ENCODE results near the gene HPSE.
A peak's percentile ranks its signal among the peaks of the same experiment; 100 is the strongest.

HPSE gene

DNA sequence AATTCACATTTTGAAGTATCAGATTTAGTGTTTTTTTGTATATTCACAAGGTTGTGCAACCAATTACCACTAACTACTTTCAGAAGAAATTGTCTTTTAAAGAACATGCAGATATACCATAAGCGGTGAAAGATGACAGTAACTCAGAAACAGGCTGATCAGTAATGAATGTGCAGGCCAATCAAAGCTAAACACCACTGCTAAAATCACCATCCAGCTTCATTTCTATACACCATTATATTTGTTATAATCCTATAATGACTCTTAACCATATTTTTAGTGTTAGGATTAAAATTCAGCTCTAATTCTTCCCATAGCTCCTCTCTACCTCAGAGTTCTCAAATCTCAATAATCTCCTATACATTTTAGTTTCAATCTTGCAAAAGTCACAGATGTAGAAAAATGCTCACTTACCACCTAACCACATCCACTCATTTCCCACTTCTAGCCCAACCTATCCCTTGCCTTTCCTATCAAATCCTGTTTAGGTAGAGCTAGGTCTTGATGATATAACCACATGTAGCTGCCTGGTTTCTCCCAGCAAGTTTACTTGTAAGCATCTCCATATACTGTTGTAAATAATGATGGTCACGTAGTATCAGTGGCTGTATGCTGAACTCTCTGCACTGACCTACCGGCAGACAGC, 66.7 kb downstream of the HPSE start:
- Mint-ChIP-seq H3K36me3 (ENCODE audit: insufficient read depth) (peaks cover 4% of the 10 kb centered on the region), H3K4me1 (peaks cover 7% of the 10 kb centered on the region), H3K27me3 (no peaks in the 10 kb centered on the region), H3K9me3 (no peaks in the 10 kb centered on the region), H3K4me3 (no peak overlapping the region), H3K27ac (ENCODE audit: low read depth) (peak overlapping the region; percentile 0)
- DNase-seq (ENCODE audit: low spot score in 2 of 2) (no peak), ATAC-seq (replicated peaks; ENCODE audit: extremely low read depth, poor library complexity, severe bottlenecking) (no peak)

DNA sequence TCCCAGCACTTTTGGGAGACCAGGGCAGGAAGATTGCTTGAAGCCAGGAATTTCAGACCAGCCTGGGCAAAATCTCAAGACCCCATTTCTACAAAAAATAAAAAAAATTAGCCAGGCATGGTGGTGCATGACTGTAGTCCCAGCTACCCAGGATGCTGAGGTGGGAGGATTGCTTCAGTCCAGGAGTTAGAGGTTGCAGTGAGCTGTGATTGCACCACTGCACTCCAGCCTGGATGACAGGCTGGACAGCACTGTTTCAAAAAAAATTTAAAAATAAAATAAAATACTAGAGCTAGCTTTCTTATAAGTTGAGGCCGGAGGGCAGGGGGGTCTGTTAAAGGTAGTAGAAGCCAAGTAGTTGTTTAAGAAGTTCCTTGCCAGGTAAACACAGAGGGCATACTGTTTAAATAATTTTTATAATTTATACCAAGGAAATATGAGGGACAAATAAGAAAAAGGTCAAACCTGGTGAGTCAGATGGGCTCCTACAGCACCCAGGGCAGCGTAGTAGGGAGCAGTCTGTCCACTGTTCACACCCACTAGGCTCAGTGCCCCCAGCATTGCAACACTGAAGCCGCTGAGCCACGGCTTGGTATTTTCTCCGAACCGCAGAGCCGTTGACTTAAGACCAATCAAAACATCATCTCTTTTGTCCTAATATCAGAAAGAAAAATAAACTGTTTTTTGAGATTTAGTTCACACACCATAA, 67.4 kb downstream of the HPSE start:
- Mint-ChIP-seq H3K4me3 (no peak overlapping the region), H3K9me3 (no peaks in the 10 kb centered on the region), H3K27ac (ENCODE audit: low read depth) (no peak overlapping the region), H3K27me3 (no peaks in the 10 kb centered on the region), H3K36me3 (ENCODE audit: insufficient read depth) (peaks cover 4% of the 10 kb centered on the region), H3K4me1 (peaks cover 7% of the 10 kb centered on the region)
- no peak for DNase-seq (ENCODE audit: low spot score in 2 of 2)
- ATAC-seq (replicated peaks; ENCODE audit: extremely low read depth, poor library complexity, severe bottlenecking): peak; percentile 28

DNA sequence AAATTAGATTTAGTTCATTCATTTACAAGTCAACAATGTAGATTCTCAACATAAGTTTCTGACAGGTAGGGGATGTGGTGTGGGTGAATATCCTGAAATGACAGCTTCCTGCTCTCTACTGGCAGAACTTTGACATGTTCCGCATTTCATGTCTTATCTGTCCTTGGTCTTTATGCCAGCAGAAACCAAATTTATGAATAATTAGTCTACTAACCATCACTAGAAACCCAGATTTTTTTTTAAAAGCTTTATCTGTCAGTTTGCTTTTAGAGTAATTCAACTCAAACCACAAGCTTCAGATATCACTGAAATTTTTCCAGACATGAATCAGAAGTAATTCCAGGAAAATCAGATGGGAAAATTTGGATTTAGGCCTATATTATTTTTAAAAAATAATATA, 68.0 kb downstream of the HPSE start:
- Mint-ChIP-seq H3K27ac (ENCODE audit: low read depth) (no peak overlapping the region), H3K27me3 (no peaks in the 10 kb centered on the region), H3K36me3 (ENCODE audit: insufficient read depth) (peaks cover 4% of the 10 kb centered on the region)

DNA sequence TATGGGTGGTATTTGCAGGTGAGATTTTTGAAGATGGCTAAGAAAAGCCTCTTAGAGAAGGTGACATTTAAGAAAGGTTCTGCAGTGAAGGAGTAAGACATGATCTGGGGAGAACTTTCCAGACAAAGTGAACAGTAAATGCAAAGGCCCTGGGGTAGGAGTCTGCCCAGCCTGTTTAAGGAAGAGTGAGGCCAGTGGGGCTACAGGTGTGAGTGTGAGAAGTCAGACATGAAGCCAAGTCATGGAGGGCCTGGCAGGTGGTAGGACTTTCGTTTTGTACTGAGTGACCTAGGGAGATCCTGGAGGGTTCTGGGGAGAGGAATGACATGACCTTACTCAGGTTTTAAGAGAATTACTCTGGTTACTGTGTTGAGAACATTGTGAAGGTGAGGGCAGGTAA, 71.5 kb downstream of the HPSE start:
- Mint-ChIP-seq H3K9me3 (no peaks in the 10 kb centered on the region), H3K4me3 (no peak overlapping the region), H3K27ac (ENCODE audit: low read depth) (peak overlapping the region; percentile 27), H3K27me3 (no peaks in the 10 kb centered on the region), H3K4me1 (peaks cover 13% of the 10 kb centered on the region), H3K36me3 (ENCODE audit: insufficient read depth) (peaks cover 4% of the 10 kb centered on the region)
- DNase-seq (ENCODE audit: low spot score in 2 of 2) (no peak), ATAC-seq (replicated peaks; ENCODE audit: extremely low read depth, poor library complexity, severe bottlenecking) (no peak)

More for the DNA sequence above, 68.0 kb downstream of the HPSE start:
- peak; percentile 67 for ATAC-seq (replicated peaks; ENCODE audit: extremely low read depth, poor library complexity, severe bottlenecking)
- no peak for DNase-seq (ENCODE audit: low spot score in 2 of 2)
- Mint-ChIP-seq H3K9me3 (no peaks in the 10 kb centered on the region), H3K4me3 (no peak overlapping the region), H3K4me1 (peaks cover 7% of the 10 kb centered on the region)

DNA sequence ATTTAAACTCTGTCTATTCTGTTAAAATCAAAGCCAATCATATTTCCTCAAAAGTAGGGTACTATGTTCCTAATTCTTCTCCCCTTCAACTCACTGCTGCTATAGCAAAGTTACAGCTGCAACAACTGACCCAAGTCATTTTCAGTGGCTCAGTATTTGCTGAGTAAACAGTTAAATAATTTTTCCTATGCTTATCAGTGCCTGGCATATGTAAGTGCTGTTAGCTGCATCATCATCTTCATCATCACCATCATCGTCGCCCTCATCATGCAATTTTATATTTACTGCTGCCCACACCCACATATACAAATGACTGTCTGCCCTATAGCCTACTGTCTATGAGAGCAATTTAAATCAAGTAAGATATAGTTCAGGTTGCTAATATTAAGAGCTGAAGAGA, 72.0 kb downstream of the HPSE start:
- H3K9me3 Mint-ChIP-seq: no peaks in the 10 kb centered on the region
- H3K27ac Mint-ChIP-seq (ENCODE audit: low read depth): peak overlapping the region; percentile 27
- H3K27me3 Mint-ChIP-seq: no peaks in the 10 kb centered on the region
- no peak overlapping the region for H3K4me3 Mint-ChIP-seq
- DNase-seq (ENCODE audit: low spot score in 2 of 2) (no peak), ATAC-seq (replicated peaks; ENCODE audit: extremely low read depth, poor library complexity, severe bottlenecking) (no peak)
- H3K36me3 Mint-ChIP-seq (ENCODE audit: insufficient read depth): peaks cover 4% of the 10 kb centered on the region
- peaks cover 9% of the 10 kb centered on the region for H3K4me1 Mint-ChIP-seq

DNA sequence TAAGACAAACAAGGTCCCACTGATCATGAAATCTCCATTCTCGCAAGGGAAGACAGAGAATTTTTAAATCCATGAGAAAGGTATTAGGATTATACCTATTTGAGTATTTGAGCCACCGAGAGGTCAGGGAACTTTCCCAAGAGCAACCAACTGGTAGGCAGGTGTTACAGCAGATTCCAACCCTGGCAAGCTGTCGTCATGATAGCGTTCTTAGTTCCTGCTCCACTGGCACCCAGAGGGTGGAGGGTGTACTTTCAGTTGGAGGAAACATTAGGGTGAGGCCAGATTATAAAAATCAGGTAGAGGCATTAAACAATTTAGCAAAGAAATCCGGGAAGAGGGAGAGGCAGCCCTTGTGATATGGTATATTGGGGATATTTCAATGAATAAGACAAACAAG, 73.3 kb downstream of the HPSE start:
- H3K27me3 Mint-ChIP-seq: no peaks in the 10 kb centered on the region
- peaks cover 4% of the 10 kb centered on the region for H3K36me3 Mint-ChIP-seq (ENCODE audit: insufficient read depth)
- no peak overlapping the region for H3K27ac Mint-ChIP-seq (ENCODE audit: low read depth)
- no peaks in the 10 kb centered on the region for H3K9me3 Mint-ChIP-seq
- no peak overlapping the region for H3K4me3 Mint-ChIP-seq
- peaks cover 9% of the 10 kb centered on the region for H3K4me1 Mint-ChIP-seq
- DNase-seq (ENCODE audit: low spot score in 2 of 2) (no peak), ATAC-seq (replicated peaks; ENCODE audit: extremely low read depth, poor library complexity, severe bottlenecking) (no peak)

DNA sequence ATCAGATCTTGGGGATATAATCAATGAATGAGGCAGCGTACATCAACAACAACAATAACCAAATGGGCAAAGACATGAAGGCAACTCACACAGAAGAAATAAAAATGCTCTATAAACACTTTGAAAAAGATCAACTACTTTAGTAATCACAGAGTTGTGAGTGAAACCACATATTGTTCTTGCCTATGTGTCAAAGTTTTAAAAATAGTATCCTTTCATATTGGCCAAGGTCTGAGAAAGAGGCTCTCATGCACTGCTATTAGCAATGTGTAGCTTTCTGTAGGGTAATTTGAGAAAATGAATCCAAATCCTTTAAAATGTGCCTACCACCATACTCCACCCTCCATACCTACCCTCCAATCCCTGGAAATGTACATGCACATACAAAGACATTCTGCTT, 75.1 kb downstream of the HPSE start:
- Mint-ChIP-seq H3K27me3 (no peaks in the 10 kb centered on the region), H3K27ac (ENCODE audit: low read depth) (no peak overlapping the region), H3K9me3 (no peaks in the 10 kb centered on the region), H3K4me3 (no peak overlapping the region), H3K4me1 (peaks cover 9% of the 10 kb centered on the region), H3K36me3 (ENCODE audit: insufficient read depth) (no peaks in the 10 kb centered on the region)
- DNase-seq (ENCODE audit: low spot score in 2 of 2) (no peak), ATAC-seq (replicated peaks; ENCODE audit: extremely low read depth, poor library complexity, severe bottlenecking) (no peak)

DNA sequence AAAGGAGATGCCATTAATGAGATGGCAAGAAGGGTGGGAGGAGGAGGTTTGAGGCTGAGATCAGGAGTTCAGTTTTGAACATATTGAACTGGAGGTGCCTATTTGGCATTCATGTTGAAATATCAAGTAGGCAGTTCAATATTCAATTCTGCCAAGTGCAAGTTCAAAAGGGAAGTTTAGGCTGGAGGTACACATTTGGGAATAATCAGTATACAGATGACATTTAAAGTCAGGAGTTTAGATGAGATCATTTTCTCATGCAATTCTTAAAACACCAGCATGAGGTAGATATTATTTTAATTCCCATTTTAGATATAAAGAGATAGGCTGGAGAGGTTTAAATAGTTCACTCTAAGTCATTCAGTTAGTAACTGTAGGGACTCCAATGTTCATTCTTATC, 76.2 kb downstream of the HPSE start:
- peaks cover 10% of the 10 kb centered on the region for H3K4me1 Mint-ChIP-seq
- no peaks in the 10 kb centered on the region for H3K9me3 Mint-ChIP-seq
- DNase-seq (ENCODE audit: low spot score in 2 of 2) (no peak), ATAC-seq (replicated peaks; ENCODE audit: extremely low read depth, poor library complexity, severe bottlenecking) (no peak)
- no peak overlapping the region for H3K4me3 Mint-ChIP-seq
- no peak overlapping the region for H3K27ac Mint-ChIP-seq (ENCODE audit: low read depth)
- H3K27me3 Mint-ChIP-seq: no peaks in the 10 kb centered on the region
- no peaks in the 10 kb centered on the region for H3K36me3 Mint-ChIP-seq (ENCODE audit: insufficient read depth)

DNA sequence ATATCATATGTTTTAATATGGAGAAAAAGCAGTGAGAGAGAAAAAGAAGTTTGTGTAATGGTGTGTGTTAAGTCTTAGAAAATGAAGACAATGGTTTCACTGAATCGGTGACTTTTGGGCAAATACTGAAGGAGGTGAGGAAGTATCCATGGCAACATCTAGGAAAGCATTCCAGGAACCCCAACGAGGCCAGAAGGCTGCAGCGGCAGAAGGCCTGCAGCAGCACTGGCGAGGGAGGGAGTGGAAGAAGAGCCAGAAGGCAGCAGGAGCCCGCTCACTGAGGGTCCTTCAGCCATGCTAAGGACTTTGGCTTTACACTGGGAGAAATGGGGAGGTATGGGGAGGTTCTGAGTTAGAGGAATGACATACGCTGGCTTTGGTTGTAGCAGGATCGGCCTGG, 76.8 kb downstream of the HPSE start:
- Mint-ChIP-seq H3K9me3 (no peaks in the 10 kb centered on the region), H3K36me3 (ENCODE audit: insufficient read depth) (no peaks in the 10 kb centered on the region), H3K4me3 (no peak overlapping the region), H3K4me1 (peaks cover 16% of the 10 kb centered on the region), H3K27me3 (no peaks in the 10 kb centered on the region), H3K27ac (ENCODE audit: low read depth) (no peak overlapping the region)
- ATAC-seq (replicated peaks; ENCODE audit: extremely low read depth, poor library complexity, severe bottlenecking): no peak
- DNase-seq (ENCODE audit: low spot score in 2 of 2): no peak

DNA sequence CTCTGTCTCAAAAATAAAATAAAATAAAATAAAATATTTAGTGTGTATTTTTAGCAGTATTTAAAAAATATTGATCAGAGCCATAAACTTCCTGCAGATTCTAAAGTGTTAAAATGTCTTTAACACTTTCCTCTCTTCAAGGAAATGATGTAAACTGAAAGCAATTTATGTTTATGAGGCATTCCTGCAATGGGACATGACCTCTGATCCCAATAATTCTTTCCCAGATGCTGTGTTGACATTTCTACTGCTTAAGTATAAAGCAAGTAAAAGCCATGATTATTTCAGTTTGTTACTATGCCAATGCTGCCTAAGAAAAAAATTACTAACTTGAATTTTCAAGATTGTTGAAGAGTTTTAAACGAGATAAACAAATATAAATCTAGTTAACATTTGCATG, 79.1 kb downstream of the HPSE start:
- H3K36me3 Mint-ChIP-seq (ENCODE audit: insufficient read depth): no peaks in the 10 kb centered on the region

DNA sequence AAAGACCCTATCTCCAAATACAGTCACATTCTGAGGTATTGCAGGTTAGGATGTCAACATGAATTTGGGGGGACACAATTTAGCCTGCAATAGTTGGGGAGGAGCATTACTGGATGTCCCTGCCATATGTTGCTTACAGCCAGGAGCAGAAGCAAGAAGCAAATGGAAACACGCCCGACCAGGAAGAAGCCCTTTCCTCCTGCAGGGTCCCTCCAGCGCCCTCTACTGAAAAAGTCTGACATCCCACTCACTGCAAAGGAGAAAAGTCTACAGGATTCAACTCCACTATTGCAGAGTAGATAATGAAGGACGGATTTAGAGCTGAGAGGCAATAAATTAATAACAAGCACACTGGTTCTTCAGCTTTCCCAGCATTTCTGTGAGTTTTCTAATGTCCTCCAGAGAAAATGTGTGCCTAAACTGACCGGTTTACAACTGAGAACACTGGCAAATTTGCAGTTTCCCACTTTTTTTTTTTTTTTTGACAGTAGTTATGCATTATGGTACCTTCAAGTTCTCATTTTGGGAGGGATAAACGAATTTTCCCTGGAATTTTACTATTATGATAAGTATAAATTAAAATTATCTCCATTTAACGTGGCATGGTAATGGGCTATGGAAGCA, 81.8 kb downstream of the HPSE start:
- H3K4me3 Mint-ChIP-seq: peak overlapping the region; percentile 13
- DNase-seq (ENCODE audit: low spot score in 2 of 2): peak; percentile 59 to 67
- peak overlapping the region; percentile 44 for H3K27ac Mint-ChIP-seq (ENCODE audit: low read depth)
- H3K36me3 Mint-ChIP-seq (ENCODE audit: insufficient read depth): no peaks in the 10 kb centered on the region
- H3K27me3 Mint-ChIP-seq: no peaks in the 10 kb centered on the region
- H3K9me3 Mint-ChIP-seq: no peaks in the 10 kb centered on the region
- ATAC-seq (replicated peaks; ENCODE audit: extremely low read depth, poor library complexity, severe bottlenecking): peak; percentile 82
- H3K4me1 Mint-ChIP-seq: peaks cover 27% of the 10 kb centered on the region

More for the DNA sequence above, 79.1 kb downstream of the HPSE start:
- peaks cover 36% of the 10 kb centered on the region for H3K4me1 Mint-ChIP-seq
- H3K4me3 Mint-ChIP-seq: no peak overlapping the region
- ATAC-seq (replicated peaks; ENCODE audit: extremely low read depth, poor library complexity, severe bottlenecking) (no peak), DNase-seq (ENCODE audit: low spot score in 2 of 2) (no peak)
- H3K27ac Mint-ChIP-seq (ENCODE audit: low read depth): no peak overlapping the region
- no peaks in the 10 kb centered on the region for H3K27me3 Mint-ChIP-seq
- no peaks in the 10 kb centered on the region for H3K9me3 Mint-ChIP-seq

DNA sequence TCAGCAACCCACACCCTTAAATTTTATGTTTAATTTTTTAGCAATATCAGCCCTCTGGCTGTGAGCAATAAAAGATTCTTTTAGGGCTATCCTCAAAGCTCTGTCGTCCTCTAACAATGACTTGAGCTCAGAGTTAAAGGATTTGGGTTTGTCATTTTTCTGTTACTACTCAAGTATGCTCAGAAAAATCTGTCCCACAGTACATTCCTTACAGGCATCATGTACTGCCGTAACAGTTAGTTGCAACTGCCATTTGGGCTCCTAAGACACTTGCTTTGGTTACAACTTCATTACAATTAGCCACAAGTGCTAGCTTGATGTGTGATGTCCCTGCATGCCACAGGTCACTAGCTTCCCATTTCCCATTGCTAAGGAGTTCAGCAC, 83.2 kb downstream of the HPSE start:
- ATAC-seq (replicated peaks; ENCODE audit: extremely low read depth, poor library complexity, severe bottlenecking): no peak
- no peaks in the 10 kb centered on the region for H3K27me3 Mint-ChIP-seq
- no peak overlapping the region for H3K27ac Mint-ChIP-seq (ENCODE audit: low read depth)
- no peak overlapping the region for H3K4me3 Mint-ChIP-seq
- no peaks in the 10 kb centered on the region for H3K9me3 Mint-ChIP-seq
- peaks cover 1% of the 10 kb centered on the region for H3K36me3 Mint-ChIP-seq (ENCODE audit: insufficient read depth)
- no peak for DNase-seq (ENCODE audit: low spot score in 2 of 2)
- peaks cover 33% of the 10 kb centered on the region for H3K4me1 Mint-ChIP-seq
